Fibroblast of lung (primary cell): ENCODE measurements around the gene CERS6. TPM values are rescaled to one million over a fixed set of nuclear protein-coding genes. Genes with fewer than 3 reads are reported as not detected.

ENCODE experiments used
- DNase-seq, 2 donors: peaks; one replicate each; pipeline versions ENCODE4 v3.0.0 to v3.0.0-alpha.2; 2010; ENCODE audit warnings: low read depth in 2 of 2
- H2AFZ ChIP-seq: 2 replicates; pipeline ENCODE4 v1.5.1; 2012; ENCODE audit warnings: low read length, control low read depth, inconsistent platforms
- H3K27ac ChIP-seq: 2 replicates; pipeline ENCODE4 v1.5.1; 2011; ENCODE audit warnings: low read length, control low read depth; ENCODE audit not compliant: insufficient read depth
- H3K27me3 ChIP-seq: 2 replicates; pipeline ENCODE4 v1.5.1; 2011; ENCODE audit warnings: mild to moderate bottlenecking, low read length; ENCODE audit not compliant: control insufficient read depth, insufficient read depth
- H3K36me3 ChIP-seq: 2 replicates; pipeline ENCODE4 v1.5.1; 2011; ENCODE audit warnings: low read length; ENCODE audit not compliant: control insufficient read depth, insufficient read depth
- H3K4me1 ChIP-seq: 2 replicates; pipeline ENCODE4 v1.5.1; 2011; ENCODE audit warnings: low read length; ENCODE audit not compliant: control insufficient read depth, insufficient read depth; ENCODE audit errors: extremely low read depth
- H3K4me2 ChIP-seq: 2 replicates; pipeline ENCODE4 v1.5.1; 2011; ENCODE audit warnings: low read length, control low read depth; ENCODE audit not compliant: insufficient read depth; ENCODE audit errors: extremely low read depth
- H3K4me3 ChIP-seq, 4 experiments: fragments of 200-600 bp in 1 of 4; sonication (generic) in 1 of 4; replicated peaks in 1 of 4; 2 replicates each; pipeline ENCODE4 v1.5.1; 2011 to 2016; ENCODE audit warnings: low read length in 4 of 4, low read depth in 3 of 4, mild to moderate bottlenecking in 3 of 4, control low read depth in 2 of 4, inconsistent platforms in 1 of 4, mixed read lengths in 1 of 4; ENCODE audit not compliant: insufficient read depth in 1 of 4; ENCODE audit errors: control extremely low read depth in 1 of 4
- H3K79me2 ChIP-seq: 2 replicates; pipeline ENCODE4 v1.5.1; 2012; ENCODE audit warnings: mild to moderate bottlenecking, low read length, inconsistent platforms; ENCODE audit not compliant: control insufficient read depth, insufficient read depth
- H3K9ac ChIP-seq: 2 replicates; pipeline ENCODE4 v1.5.1; 2011; ENCODE audit warnings: mild to moderate bottlenecking, low read length, control low read depth; ENCODE audit not compliant: insufficient read depth
- H3K9me3 ChIP-seq: 2 replicates; pipeline ENCODE4 v1.5.1; 2012; ENCODE audit warnings: low read depth, low read length; ENCODE audit not compliant: control insufficient read depth, insufficient read depth
- H4K20me1 ChIP-seq: 2 replicates; pipeline ENCODE4 v1.5.1; 2011; ENCODE audit warnings: low read length; ENCODE audit not compliant: control insufficient read depth, insufficient read depth; ENCODE audit errors: extremely low read depth
- CTCF ChIP-seq, 2 donors: IDR thresholded peaks in 1 of 2; conservative IDR thresholded peaks in 1 of 2; 1 replicate in 1 of 2; 2 replicates in 1 of 2; pipeline ENCODE4 v1.5.1; 2011 to 2012; ENCODE audit warnings: low read length in 2 of 2, control low read depth in 1 of 2, inconsistent platforms in 1 of 2, low read depth in 1 of 2, mild to moderate bottlenecking in 1 of 2
- EZH2 ChIP-seq: IDR thresholded peaks from 2 replicates; pipeline ENCODE4 v1.5.1; 2012; ENCODE audit warnings: low read length, control low read depth, mild to moderate bottlenecking; ENCODE audit errors: missing control alignments
- polyA plus RNA-seq, 2 donors: library from polyadenylated mRNA; depleted of rRNA in 1 of 2; stranded (reverse) in 1 of 2; unstranded in 1 of 2; fragments of >200 nt; gene quantifications; 2 replicates each; pipeline ENCODE4 v1.2.1, GENCODE V29; 2011 to 2012; ENCODE audit warnings: missing spikeins in 1 of 2
- total RNA-seq: library from RNA; depleted of rRNA; stranded (reverse); fragments of >200 nt; gene quantifications from 2 replicates; pipeline ENCODE4 v1.2.1, GENCODE V29; 2014

Gene CERS6
- total and polyA plus RNA-seq, 2 donors (not counting 1 experiment from before 2014, with no cell fraction given), result 7.2 to 16.5 TPM

- no peaks in the 10 kb centered on the region for H3K27me3 ChIP-seq
- H3K9me3 ChIP-seq, result no peaks in the 10 kb centered on the region
- no peaks in the 10 kb centered on the region for H3K4me1 ChIP-seq
- no peaks in the 10 kb centered on the region for H3K79me2 ChIP-seq
- no peak overlapping the region for H3K9ac ChIP-seq
- peak; percentile 62 to 81 for DNase-seq
- H3K27ac ChIP-seq, result no peak overlapping the region
- no peak overlapping the region for H3K4me2 ChIP-seq
- H2AFZ ChIP-seq, result no peak overlapping the region
- no peaks in the 10 kb centered on the region for H3K36me3 ChIP-seq
- TF ChIP-seq EZH2, result no peak
- no peak for TF ChIP-seq CTCF (conservative IDR thresholded peaks at IDR 0.05 in 1 of 2, IDR thresholded peaks at IDR 0.05 in 1 of 2; ENCODE audit: low read depth in 1 of 2, low read length in 2 of 2)
- no peak overlapping the region for H3K4me3 ChIP-seq
- no peaks in the 10 kb centered on the region for H4K20me1 ChIP-seq
Observed at GRCh38 chr2:168607992-168608391, 151.9 kb downstream of the CERS6 start.

- Histone ChIP-seq H2AFZ (no peak overlapping the region), H3K4me1 (no peaks in the 10 kb centered on the region), H3K9me3 (no peaks in the 10 kb centered on the region), H3K36me3 (no peaks in the 10 kb centered on the region), H3K79me2 (no peaks in the 10 kb centered on the region), H3K27me3 (no peaks in the 10 kb centered on the region), H3K4me2 (no peak overlapping the region), H3K9ac (no peak overlapping the region), H4K20me1 (no peaks in the 10 kb centered on the region), H3K27ac (no peak overlapping the region), H3K4me3 (no peak overlapping the region)
- TF ChIP-seq CTCF (conservative IDR thresholded peaks at IDR 0.05 in 1 of 2, IDR thresholded peaks at IDR 0.05 in 1 of 2; ENCODE audit: low read depth in 1 of 2, low read length in 2 of 2) (no peak), EZH2 (no peak)
- DNase-seq, result peak in 1 of 2 donors; percentile 50
Observed at GRCh38 chr2:168608796-168609195, 152.7 kb downstream of the CERS6 start.

GRCh38 chr2:168611091-168611490 is 155.0 kb downstream of the CERS6 start:
- H3K36me3 ChIP-seq, result no peaks in the 10 kb centered on the region
- no peaks in the 10 kb centered on the region for H3K27me3 ChIP-seq
- H3K4me1 ChIP-seq, result no peaks in the 10 kb centered on the region
- no peak overlapping the region for H3K4me3 ChIP-seq
- H3K9me3 ChIP-seq, result no peaks in the 10 kb centered on the region
- no peak overlapping the region for H3K27ac ChIP-seq
- H4K20me1 ChIP-seq, result no peaks in the 10 kb centered on the region
- H3K4me2 ChIP-seq, result no peak overlapping the region
- peak in 1 of 2 donors; percentile 51 for DNase-seq
- H3K9ac ChIP-seq, result no peak overlapping the region
- H2AFZ ChIP-seq, result no peak overlapping the region
- H3K79me2 ChIP-seq, result no peaks in the 10 kb centered on the region
- TF ChIP-seq CTCF (conservative IDR thresholded peaks at IDR 0.05 in 1 of 2, IDR thresholded peaks at IDR 0.05 in 1 of 2; ENCODE audit: low read depth in 1 of 2, low read length in 2 of 2) (no peak), EZH2 (no peak)
